T-helper 1 cell treated with Interleukin-12 subunit alpha and Interleukin-12 subunit beta and Interleukin-4 antibody, amounts not matched to agents 30 ng/mL and 1 ng/mL, for 36 hours (primary cell): ENCODE results near the gene C1orf159. TPM values are rescaled to one million over a fixed set of nuclear protein-coding genes. Genes with fewer than 3 reads are reported as not detected.
"Not testable (repeated sequence)": the region's sequence is repeated elsewhere in the genome, so short reads cannot be mapped to it uniquely, and the experiment has no call there.

Source experiments
- intact Hi-C: fragments of 100-400 bp; cut with micrococcal nuclease; formaldehyde crosslinking; loops from one replicate; pipeline ENCODE4 v1.15.1; 2024
- total RNA-seq: library from RNA; stranded (reverse); gene quantifications from 2 replicates; pipeline ENCODE4 v1.2.3, GENCODE V29; 2022

C1orf159 gene
- total RNA-seq, 1 donor from 2014 or later, result 22.9 TPM

DNA sequence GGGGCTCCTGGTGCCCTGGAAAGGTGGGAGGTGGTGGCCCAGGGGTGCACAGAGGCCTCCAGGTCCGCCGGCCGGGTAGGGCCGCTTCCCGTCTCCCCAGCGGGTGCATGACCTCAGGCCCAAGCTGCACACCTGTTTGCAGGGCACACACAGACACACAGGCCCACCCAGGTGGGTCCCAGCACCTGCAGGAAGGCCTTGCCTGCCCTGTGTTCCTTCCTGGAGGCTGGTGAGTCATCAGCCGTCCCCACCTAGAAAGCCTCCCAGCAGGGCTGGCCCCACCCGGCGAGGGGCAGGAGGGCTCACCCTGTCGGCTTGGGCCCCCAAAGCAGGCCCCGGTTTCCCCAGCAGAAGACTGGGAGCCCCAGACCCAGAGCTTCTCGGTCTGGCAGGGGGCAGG is 34.2 kb upstream of the C1orf159 start:
- intact Hi-C loops, result no loop called here

DNA sequence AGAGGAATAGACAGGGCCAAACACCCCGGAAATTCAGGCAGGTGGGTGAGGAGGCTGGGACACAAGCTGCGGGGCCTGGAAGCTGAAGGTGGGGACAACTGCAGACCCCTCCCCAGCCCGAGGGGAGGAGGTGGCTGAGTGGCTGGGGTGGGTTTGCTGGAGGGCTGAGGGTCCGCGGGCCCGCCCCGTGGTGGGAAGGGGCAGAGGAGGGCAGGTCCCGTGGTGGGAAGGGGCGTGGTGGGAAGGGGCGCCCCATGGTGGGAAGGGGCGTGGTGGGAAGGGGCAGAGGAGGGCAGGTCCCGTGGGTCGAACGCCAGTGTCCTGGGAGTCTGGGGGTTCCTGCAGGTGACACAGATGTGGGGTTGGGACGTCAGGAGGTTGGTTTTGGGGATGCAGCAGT is 33.5 kb upstream of the C1orf159 start:
- intact Hi-C loops, result no loop called here

DNA sequence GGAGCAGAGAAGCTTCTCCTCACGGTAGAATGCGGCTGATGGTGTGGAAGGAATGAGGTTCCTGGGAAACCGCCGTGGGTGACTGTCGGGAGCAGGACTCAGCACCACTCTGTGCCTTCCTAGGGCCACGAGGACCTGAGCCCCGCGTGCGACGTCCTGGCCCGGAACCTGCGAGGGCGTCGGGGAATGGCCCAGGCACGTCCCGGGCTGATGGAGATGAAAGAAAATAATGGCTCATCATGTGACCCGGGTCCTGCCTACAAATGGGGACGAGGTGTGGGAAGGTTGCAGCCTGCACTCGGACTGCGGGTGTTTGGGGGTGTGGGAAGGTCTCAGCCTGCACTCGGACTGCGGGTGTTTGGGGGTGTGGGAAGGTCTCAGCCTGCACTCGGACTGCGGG is 32.7 kb upstream of the C1orf159 start:
- intact Hi-C loops, result no loop called here

DNA sequence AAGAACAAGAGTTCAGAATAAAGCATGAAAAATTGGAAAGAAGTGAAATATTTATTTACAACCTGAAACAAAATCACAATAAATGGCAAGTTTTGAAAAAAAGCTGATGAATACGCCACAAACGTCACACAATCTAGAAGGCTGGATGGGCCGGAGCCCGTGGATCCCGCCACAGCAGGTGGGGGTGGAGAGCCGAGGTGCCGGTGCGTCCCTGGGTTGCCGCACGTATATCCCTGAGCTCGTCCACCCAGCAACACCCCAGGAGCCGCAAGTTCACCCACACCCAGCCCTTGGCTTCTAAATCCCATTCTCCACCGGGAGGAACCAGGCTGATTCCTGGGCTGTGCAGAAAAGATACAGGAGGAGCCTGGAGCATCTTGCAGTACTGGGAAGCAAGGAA is 32.2 kb upstream of the C1orf159 start:
- intact Hi-C loops, result no loop called here

DNA sequence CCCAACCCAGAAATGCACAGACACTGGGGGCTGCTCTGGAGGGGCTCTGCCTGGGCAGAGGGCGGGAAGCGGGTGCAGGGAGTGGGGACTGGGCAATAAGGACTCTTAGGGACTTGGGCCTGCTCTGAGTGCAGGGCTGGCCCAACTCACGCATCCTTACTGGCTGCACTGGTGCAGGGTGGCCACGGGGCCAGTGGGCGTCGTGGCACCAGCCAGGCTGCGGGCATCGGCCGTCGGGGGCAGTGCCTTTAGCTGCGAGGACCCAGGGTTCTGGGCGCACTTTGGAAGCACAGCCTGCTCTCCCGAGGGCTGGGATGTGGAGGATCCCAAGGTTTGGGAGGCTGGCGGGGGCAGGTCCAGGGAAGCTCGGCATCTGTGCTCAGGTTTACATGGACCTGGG is 30.7 kb upstream of the C1orf159 start:
- intact Hi-C loops, result no loop called here

DNA sequence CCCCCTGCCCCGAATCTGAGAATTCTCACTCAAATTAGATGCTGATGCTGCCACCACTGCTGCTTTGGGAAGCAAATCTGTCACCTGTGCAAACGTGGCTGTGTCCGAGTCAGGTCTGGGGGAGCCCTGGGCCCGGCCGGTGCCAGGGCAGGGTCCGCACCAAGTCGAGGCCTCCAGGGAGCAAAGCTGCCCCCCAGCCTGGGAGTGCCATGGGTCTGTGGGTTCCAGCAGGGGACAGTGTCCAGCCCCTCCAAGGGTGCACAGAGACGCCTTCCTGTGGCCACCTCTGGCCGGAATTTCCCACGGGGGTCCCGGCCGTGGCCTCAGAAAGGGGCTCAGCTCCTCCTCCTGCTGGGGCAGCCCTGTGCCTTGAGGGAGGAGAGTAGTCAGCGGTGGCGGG is 30.1 kb upstream of the C1orf159 start:
- intact Hi-C loops, result no loop called here

DNA sequence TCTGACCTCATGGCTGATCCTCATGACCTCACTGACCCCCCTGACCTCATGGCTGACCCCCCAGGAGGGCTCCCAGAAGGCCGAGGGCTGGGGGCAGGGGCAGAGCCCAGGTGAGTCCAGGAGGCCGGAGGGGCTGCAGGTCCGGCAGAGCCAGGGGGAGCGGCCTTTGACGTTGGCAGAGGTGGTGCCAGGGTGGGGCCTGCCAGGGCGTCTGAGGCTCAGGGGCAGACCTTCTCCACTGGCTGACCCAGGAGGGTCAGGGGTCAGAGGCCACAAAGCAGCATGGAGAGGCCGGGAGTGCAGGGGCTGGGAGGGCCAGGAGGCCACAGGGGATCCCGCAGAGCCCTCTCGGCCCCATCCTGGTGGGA is 29.6 kb upstream of the C1orf159 start:
- intact Hi-C loops, result no loop called here

DNA sequence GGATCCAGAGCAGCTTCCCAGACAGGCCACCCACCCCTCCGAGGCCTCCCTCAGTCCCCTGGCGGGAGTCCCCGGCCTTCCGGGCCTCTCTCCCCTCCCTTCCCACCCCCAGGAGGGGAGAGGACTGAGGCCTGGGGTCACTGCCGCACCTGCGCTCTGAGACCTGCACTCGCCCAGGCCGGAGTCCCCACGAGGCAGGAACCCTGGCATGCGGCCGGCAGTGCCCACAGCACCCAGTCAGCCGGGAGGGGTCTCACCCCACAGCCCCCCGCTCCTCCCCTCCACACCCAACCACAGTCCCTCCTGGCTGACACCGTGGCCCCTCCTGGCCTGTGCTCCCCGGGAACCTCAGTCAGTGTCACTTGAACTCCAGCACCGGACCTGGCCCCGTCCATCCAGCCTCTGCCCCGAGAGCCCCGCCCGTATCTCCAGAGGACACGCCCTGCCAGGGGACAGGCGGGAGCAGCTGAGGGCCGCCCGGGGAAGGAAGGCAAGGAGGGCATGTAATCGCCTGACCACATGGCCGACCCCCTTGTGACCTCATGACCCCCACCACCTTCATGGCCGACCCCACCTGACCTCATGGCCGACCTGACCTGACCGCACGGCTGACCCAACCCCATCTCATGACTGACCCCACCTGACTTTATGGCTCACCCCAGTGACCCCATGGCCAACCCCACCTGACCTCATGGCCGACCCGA is 29.1 kb upstream of the C1orf159 start:
- intact Hi-C loops, result loop anchor here (1.0 kb wide), 2 partner anchors 12 to 55 kb away; no protein-coding TSS in a partner anchor

DNA sequence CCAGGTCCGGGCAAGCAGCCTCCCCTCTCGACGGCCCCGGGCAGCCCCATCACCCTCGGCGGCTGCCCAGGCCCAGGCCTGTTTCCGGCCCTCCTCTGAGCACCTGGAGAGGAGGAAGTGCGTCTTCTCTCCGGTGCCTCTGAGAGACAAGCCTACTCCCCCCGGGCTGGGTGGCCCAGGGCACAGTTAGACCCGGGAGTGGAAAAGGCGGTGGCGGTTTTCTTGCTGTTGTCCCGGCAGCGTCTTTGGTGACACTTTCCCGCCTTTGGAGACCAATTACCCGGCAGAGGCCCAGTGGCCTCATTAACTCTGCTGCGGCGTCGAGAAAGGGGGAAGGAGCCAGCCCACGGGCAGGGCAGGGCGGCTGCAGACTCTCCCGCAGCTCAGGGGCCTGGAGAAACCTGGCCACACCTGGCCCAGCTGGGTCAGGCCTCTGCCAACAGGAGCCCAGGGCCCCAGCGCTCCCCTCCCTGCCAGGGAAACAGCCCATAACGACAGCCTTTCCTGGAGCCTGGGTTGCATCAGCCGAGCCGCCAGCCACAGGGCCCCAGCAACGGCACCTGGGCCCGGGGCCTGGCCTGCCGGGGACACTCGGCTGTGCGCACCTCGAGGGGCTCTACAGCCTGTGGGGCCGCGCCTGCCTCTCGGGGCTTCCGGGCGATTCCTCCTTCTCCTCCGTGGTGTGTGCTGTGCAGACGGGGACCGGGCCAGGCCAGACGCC is 28.4 kb upstream of the C1orf159 start:
- intact Hi-C loops, result loop anchor here (1.0 kb wide), 2 partner anchors 13 to 56 kb away; no protein-coding TSS in a partner anchor

DNA sequence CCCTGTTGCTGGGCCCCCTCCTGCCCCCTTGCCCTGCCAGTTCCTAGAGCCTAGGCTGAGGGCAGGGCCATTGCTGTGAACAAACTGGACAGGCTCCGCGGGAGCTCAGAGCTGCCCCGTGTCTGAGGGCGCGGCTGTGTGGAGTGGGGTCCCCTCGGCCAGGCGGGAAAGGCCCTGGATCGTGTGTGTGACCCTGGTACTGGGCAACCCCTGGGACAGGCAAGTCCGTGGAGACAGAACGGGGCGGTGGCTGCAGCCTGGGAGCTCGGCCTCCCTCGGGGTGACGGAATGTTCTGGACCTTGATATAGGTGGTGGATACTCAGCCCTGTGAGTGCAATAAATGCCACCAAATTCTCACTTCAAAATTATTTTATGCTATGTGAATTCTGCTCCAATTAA is 27.7 kb upstream of the C1orf159 start:
- intact Hi-C loops, result loop anchor here (1.0 kb wide), 2 partner anchors 14 to 57 kb away; no protein-coding TSS in a partner anchor

DNA sequence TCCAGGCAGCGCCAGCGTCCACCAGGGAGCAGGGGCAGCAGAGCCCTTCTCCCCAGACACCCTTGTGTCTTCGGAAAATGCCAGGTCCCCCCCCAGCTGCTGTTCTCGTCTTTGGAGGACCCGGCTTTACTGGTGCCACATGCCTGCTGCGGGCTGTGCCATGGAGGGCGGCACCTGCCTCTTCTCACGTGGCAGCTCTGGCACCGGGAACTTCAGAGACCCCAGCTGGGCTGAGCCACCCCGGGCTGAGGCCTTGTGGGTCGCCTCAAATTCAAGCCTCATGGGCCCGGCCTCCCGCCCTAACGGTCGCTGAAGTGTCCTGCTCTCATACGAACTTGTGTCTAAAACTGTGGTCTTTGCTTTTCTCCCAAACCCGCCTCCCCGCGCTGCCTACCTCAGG is 27.0 kb upstream of the C1orf159 start:
- intact Hi-C loops, result no loop called here

DNA sequence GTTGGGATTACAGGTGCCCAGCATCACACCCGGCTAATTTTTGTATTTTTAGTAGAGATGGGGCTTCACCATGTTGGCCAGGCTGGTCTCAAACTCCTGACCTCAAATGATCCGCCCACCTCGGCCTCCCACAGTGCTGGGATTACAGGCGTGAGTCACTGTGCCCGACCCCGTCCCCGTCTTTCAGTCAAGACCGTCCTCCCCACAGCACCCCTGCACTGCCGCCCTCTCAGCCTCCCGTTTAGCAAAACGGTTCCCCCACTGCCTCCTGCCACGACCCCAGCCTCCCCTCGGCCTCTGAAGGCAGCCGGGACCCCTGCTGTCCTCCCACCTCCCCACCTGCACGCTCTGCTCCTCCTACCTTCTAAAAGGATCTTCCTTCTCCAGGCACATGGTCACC is 26.5 kb upstream of the C1orf159 start:
- intact Hi-C loops, result not testable (repeated sequence)

DNA sequence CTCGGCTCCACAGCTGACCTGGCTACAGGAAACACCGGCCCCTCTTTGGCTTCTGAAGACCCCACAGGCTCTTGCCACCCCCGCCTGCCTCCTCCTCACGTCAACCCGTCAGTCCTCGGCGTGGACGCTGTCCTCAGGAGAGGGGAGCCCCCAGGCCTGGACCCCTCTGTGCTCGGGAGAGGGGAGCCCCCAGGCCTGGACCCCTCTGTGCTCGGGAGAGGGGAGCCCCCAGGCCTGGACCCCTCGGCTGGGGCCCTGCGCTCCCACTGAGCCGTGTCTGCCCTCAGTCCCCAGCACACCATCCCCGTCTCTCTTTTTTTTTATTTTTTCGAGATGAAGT is 26.0 kb upstream of the C1orf159 start:
- intact Hi-C loops, result no loop called here

DNA sequence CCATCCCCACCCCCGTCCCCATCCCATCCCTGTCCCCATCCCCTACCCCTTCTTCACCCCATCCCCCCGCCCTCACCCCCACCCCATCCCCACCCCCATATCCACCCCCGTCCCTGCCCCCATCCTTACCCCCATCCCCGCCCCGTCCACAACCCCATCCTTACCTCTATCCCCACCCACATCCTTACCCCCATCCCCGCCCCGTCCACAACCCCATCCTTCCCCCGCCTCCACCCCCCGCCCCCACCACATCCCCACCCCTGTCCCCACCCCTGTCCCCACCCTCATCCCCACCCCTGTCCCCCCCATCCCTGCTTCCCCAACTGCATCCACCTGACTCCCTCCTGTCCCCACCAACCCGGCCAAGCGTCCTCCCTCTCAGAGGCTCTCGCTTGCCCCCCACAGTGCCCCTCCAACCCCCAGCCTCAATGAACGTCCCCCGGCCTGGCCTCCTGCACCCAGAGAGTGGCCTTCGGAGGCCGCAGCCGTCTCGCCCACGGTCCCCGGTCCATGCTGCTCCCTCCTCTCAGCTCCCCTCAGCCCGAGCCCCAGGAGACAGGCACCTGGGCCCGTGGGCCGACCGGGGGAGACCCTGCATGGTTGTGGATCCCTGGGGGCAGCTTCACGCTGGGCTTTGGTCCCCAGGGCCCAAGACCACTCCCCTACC is 25.5 kb upstream of the C1orf159 start:
- intact Hi-C loops, result no loop called here

DNA sequence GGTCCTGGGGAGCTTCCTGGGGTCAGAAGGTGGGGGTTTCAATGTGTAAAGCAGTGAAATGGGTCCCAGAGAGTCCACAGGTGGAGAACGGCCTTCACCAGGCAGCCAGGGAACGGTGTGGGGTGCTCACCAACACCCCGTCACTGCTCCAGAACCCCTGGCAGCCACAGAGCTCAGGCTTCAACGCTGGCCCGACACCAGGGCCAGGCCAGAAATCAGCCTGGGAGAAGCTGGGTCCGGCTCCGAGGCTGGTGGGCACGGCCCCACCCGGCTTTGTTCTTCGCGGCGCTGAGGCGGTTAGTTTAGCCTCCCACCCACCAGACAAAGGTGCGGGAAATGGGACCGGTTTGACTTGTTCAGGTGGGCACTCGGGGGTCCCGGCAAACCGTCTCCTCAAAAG is 24.8 kb upstream of the C1orf159 start:
- intact Hi-C loops, result no loop called here

DNA sequence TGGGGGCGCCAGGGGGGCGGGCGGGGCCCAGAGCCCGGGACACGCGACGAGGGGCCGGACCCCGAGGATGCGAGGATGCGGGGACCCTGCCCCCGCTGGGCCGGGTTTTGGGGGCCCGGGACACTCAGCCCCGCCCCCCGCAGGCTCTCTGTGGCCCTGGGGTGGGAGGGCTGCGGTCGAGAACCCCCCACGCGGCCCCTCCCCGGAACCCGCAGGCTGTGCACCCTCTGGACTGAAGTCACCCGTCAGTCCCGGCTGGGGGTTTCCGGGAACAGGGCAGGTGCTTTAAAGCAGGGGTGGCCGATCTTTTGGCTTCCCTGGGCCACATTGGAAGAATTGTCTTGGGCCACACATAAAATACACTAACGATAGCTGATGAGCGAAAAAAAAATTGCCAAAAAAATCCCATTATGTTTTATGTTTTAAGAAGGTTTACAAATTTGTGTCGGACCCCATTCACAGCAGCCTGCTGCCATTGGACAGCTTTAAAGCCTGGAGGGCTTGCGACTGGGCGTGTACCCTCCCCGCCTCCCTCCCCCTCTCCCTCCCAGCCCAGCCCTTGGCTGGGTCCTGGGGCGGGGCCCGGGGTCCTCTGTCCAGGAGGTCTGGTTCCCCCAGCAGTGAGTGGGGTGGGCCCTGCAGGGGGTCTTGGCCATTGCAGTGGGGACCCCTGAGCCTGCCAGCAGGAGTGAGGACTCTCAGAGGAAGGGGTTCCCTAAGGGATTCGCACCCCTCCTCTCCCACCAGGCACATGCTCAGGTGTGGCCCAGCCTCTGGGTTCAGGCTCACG is 21.6 kb upstream of the C1orf159 start:
- intact Hi-C loops, result loop anchor here (5.0 kb wide), 1 partner anchor 70 kb away; the partner anchor contains the start of gene TNFRSF18

DNA sequence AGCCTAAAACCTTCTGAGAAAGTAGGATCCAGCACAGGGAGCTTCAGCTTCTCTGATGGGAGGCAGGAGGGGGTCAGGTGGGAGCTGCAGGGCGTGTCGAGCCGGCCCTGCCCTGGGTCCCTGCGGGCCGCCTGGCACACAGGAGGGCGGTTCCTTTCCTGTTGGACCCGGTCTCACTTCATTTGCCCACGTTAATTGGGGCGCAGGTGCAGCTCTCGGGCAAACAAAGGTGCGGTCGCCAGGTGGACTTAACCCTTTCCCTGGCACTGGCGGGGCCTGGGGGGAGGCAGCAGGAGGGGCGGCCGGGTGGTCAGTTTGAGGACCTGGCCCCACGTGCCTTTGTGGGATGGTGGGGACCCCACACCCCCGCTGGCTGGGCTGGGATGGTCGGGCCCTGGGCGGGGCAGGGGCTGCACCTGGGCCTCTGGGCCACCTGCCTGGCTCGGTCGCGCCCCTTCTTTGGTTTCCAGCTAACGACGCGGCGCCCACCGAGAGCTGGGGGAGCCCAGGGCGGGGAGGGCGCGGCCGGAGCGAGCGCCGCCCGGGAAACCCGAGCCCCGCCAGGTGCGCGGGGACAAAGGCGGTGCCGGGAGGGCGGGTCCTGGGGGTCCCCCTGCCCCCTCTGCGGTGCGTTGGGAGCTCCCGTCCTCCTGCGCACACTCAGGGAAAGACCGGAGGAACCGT is 20.8 kb upstream of the C1orf159 start:
- intact Hi-C loops, result loop anchor here (5.0 kb wide), 1 partner anchor 71 kb away; the partner anchor contains the start of gene TNFRSF18

DNA sequence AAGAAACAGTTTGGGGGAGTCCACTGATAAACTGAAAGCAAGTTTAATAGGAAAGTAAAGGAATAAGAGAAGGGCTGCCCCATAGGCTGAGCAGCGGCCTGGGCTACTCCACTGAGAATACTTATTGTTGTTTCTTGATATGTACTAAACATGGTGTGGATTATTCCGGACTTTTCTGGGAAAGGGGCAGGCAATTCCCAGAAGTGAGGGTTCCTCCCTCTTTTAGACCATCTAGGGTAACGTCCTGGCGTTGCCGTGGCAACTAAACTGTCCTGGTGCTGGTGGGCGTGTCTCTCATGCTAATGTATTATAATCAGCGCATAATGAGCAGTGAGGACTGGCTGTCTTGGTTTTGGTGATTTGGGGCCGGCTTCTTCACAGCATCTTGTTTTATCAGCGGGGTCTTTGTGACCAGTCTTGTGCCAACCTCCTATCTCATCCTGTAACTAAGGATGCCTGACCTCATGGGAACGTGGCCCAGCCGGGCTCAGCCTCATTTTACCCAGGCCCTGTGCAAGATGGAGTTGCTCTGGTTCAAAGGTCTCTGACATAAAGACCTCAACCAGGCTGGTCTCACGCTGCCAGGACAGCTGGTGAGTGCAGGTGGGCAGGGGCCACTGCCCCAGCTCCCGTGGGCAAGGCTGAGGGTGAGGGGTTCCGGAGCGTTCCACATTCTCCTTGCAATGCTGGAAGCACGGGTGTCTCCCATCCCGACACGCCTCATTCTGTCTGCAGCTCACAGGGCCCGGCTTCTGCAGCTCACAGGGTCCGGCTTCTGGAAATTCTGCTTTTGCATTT is 19.6 kb upstream of the C1orf159 start:
- intact Hi-C loops, result loop anchor here (5.0 kb wide), 1 partner anchor 72 kb away; the partner anchor contains the start of gene TNFRSF18

DNA sequence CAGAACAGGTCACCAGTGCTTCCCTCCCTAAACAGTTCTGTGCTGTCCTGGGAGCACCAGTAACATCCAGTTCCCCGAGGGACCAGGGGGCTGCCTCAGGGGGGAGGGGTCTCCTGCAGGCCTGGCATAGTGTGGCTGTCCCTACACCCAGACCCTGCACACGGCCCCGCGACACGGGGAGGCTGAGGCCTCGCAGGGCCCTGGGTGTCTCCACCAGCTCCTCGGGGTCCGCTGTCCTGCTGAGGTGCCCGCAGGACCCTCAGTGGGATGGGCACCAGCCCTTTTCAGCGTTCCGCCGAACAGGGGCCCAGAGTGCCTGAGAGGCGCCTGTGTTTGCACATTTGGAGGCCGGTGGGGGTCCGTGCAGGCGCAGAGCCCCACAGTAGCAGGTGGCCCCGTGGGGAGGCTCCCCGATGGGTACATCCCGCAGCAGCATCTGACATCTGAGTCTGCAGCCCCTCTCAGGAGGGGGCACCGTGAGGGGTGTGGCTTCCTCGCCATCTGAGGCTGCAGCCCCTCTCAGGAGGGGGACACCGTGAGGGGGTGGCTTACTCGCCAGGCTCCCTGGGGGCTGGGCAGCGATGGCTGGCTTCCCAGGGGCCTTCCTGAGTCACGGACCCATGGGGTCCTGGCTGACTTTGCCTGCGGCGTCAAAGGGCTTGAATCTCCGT is 18.5 kb upstream of the C1orf159 start:
- intact Hi-C loops, result no loop called here
